Stomach (tissue), 9 donors: Measurements from ENCODE around the gene METTL17. TPM values are rescaled to one million over a fixed set of nuclear protein-coding genes. Genes with fewer than 3 reads are reported as not detected.

Experiments
- DNase-seq, 2 donors: peaks; one replicate each; pipeline versions ENCODE4 v3.0.0 to v3.0.0-alpha.2; 2013 to 2019
- H3K27ac ChIP-seq, 5 donors: fragments of 200-600 bp in 4 of 5; sonication (generic) in 4 of 5; one replicate each; pipeline ENCODE4 v1.5.1; 2013 to 2019; ENCODE audit warnings: mild to moderate bottlenecking in 1 of 5, moderate library complexity in 1 of 5
- H3K27me3 ChIP-seq, 3 donors: fragments of 200-600 bp; sonication (generic); one replicate each; pipeline ENCODE4 v1.5.1; 2017 to 2019; ENCODE audit warnings: mixed run types in 1 of 3
- H3K36me3 ChIP-seq, 4 donors: fragments of 200-600 bp; sonication (generic); 1 replicate in 3 of 4; 2 replicates in 1 of 4; pipeline ENCODE4 v1.5.1; 2016 to 2019
- H3K4me1 ChIP-seq, 4 donors: fragments of 200-600 bp; sonication (generic); one replicate each; pipeline ENCODE4 v1.5.1; 2016 to 2019
- H3K4me3 ChIP-seq, 4 donors: fragments of 200-600 bp; sonication (generic) in 3 of 4; one replicate each; pipeline ENCODE4 v1.5.1; 2016 to 2019; ENCODE audit warnings: mild to moderate bottlenecking in 1 of 4
- H3K9me3 ChIP-seq, 4 donors: fragments of 200-600 bp; sonication (generic); one replicate each; pipeline ENCODE4 v1.5.1; 2016 to 2019
- CTCF ChIP-seq, 7 experiments: fragments of 450-650 bp in 4 of 7; fragments of 200-600 bp in 3 of 7; sonication (generic) in 3 of 7; IDR thresholded peaks; one replicate each; pipeline ENCODE4 v1.5.1; 2016 to 2019; ENCODE audit warnings: antibody characterized with exemption in 7 of 7, control low read depth in 2 of 7, mild to moderate bottlenecking in 1 of 7
- EP300 ChIP-seq: sonication (generic); formaldehyde crosslinking; IDR thresholded peaks from one replicate; pipeline ENCODE4 v1.6.1; 2017; ENCODE audit warnings: antibody characterized with exemption
- POLR2A ChIP-seq, 4 donors: fragments of 450-650 bp; IDR thresholded peaks; one replicate each; pipeline ENCODE4 v1.6.1; 2016; ENCODE audit warnings: antibody characterized with exemption in 4 of 4, control low read depth in 2 of 4, mild to moderate bottlenecking in 1 of 4, moderate library complexity in 1 of 4
- POLR2AphosphoS5 ChIP-seq, 3 donors: sonication (generic); formaldehyde crosslinking; IDR thresholded peaks; one replicate each; pipeline ENCODE4 v1.6.1; 2016; ENCODE audit warnings: antibody characterized with exemption in 3 of 3
- WGBS, 5 donors: extraction: QIAGEN DNeasy Blood & Tissue Kit in 3 of 5; methylation state at CpG; one replicate each; pipeline versions ENCODE4 v1.1.5 to v1.1.7; 2013 to 2018; 5-methylcytosine and 5-hydroxymethylcytosine counted together
- intact Hi-C: fragments of 100-400 bp; cut with DNase I; formaldehyde crosslinking; loops from one replicate; pipeline ENCODE4 v1.15.1; 2023; ENCODE audit warnings: low total_unique reads
- polyA plus RNA-seq, 3 donors: library from polyadenylated mRNA; stranded (reverse); fragments of 200-250 nt; gene quantifications; one replicate each; pipeline ENCODE4 v1.2.3, GENCODE V29; 2013
- total RNA-seq, 5 donors: library from RNA; depleted of rRNA; stranded (reverse); fragments of >200 nt; gene quantifications; one replicate each; pipeline versions ENCODE4 v1.1.0 to v1.2.3, GENCODE V29; 2014 to 2016
- donor health status: healthy with polysubstance abuse.
- donor health status: Bipolar disorder and iron deficiency.
- donor health status: healthy.

Gene METTL17
- total and polyA plus RNA-seq, 8 donors = 31.8 to 304 (median 88.7) TPM

GRCh38 chr14:21015312-21015711 lies 25.5 kb downstream of the METTL17 start:
- Histone ChIP-seq H3K27ac (no peak overlapping the region), H3K4me1 (peaks cover 0 to 11% (median 3%) of the 10 kb centered on the region in 4 donors)

GRCh38 chr14:21016413-21017190 lies 26.8 kb downstream of the METTL17 start:
- no peak for TF ChIP-seq POLR2A (IDR thresholded peaks at IDR 0.05)
- no peak for TF ChIP-seq POLR2AphosphoS5 (IDR thresholded peaks at IDR 0.05)
- no peak for TF ChIP-seq CTCF (IDR thresholded peaks at IDR 0.05)
- no peak for TF ChIP-seq EP300
- intact Hi-C loops = loop anchor here (10.0 kb wide), 1 partner anchor 68 kb away; no protein-coding TSS in a partner anchor
- Histone ChIP-seq H3K27ac (no peak overlapping the region), H3K4me1 (peaks cover 0 to 24% (median 3%) of the 10 kb centered on the region in 4 donors), H3K36me3 (peaks cover 32 to 51% (median 50%) of the 10 kb centered on the region in 4 donors), H3K27me3 (no peaks in the 10 kb centered on the region), H3K9me3 (no peaks in the 10 kb centered on the region), H3K4me3 (no peak overlapping the region)
- 60 to 73% (median 72%) methylated on average over 9 of the region's 9 CpGs for WGBS, 5 donors
- DNase-seq = no peak

More at GRCh38 chr14:21015312-21015711, 25.5 kb downstream of the METTL17 start:
- Histone ChIP-seq H3K9me3 (no peaks in the 10 kb centered on the region), H3K4me3 (no peak overlapping the region), H3K36me3 (peaks cover 22 to 39% (median 37%) of the 10 kb centered on the region in 4 donors), H3K27me3 (no peaks in the 10 kb centered on the region)
- intact Hi-C loops = loop anchor here (10.0 kb wide), 1 partner anchor 69 kb away; no protein-coding TSS in a partner anchor
- WGBS, 5 donors = 59 to 79% (median 73%) methylated on average over 6 of the region's 6 CpGs
- DNase-seq = no peak
- TF ChIP-seq POLR2AphosphoS5 (IDR thresholded peaks at IDR 0.05) = no peak
- no peak for TF ChIP-seq EP300
- TF ChIP-seq CTCF (IDR thresholded peaks at IDR 0.05) = no peak
- TF ChIP-seq POLR2A (IDR thresholded peaks at IDR 0.05) = no peak

GRCh38 chr14:21017528-21018245 lies 27.9 kb downstream of the METTL17 start:
- WGBS, 5 donors = 77 to 81% (median 79%) methylated on average over 28 of the region's 28 CpGs
- H3K9me3 ChIP-seq = no peaks in the 10 kb centered on the region
- H3K27me3 ChIP-seq = no peaks in the 10 kb centered on the region
- no peak overlapping the region for H3K27ac ChIP-seq
- intact Hi-C loops = loop anchor here (10.0 kb wide), 1 partner anchor 67 kb away; no protein-coding TSS in a partner anchor
- peaks cover 34 to 59% (median 57%) of the 10 kb centered on the region in 4 donors for H3K36me3 ChIP-seq
- no peak for TF ChIP-seq CTCF (IDR thresholded peaks at IDR 0.05)
- no peak for TF ChIP-seq POLR2AphosphoS5 (IDR thresholded peaks at IDR 0.05)
- TF ChIP-seq POLR2A (IDR thresholded peaks at IDR 0.05) = no peak
- TF ChIP-seq EP300 = no peak
- no peak for DNase-seq
- H3K4me3 ChIP-seq = no peak overlapping the region
- H3K4me1 ChIP-seq = peaks cover 0 to 31% (median 5%) of the 10 kb centered on the region in 4 donors

GRCh38 chr14:21018286-21018685 lies 28.5 kb downstream of the METTL17 start:
- intact Hi-C loops = loop anchor here (10.0 kb wide), 1 partner anchor 67 kb away; no protein-coding TSS in a partner anchor
- Histone ChIP-seq H3K27ac (no peak overlapping the region), H3K27me3 (no peaks in the 10 kb centered on the region), H3K9me3 (no peaks in the 10 kb centered on the region), H3K4me1 (peaks cover 0 to 37% (median 10%) of the 10 kb centered on the region in 4 donors), H3K36me3 (peaks cover 34 to 59% (median 57%) of the 10 kb centered on the region in 4 donors), H3K4me3 (no peak overlapping the region)
- WGBS, 5 donors = 76 to 86% (median 82%) methylated on average over 5 to 7 of the region's 7 CpGs
- TF ChIP-seq POLR2AphosphoS5 (IDR thresholded peaks at IDR 0.05) (no peak), EP300 (no peak), CTCF (IDR thresholded peaks at IDR 0.05) (no peak), POLR2A (IDR thresholded peaks at IDR 0.05) (no peak)
- DNase-seq = no peak
